GM12878 (cell line): ENCODE data around the gene SNX12. TPM values are rescaled to one million over a fixed set of nuclear protein-coding genes. Genes with fewer than 3 reads are reported as not detected.

Experiments
- ATAC-seq: fragments of 200-7000 bp; cut with Tn5 transposase; 3 replicates; pipeline ENCODE4 v1.9.1; 2020; ENCODE audit warnings: mild to moderate bottlenecking, moderate library complexity
- BruUV-seq: library from RNA; stranded (reverse); fragments of 400-500 nt; replicated peaks from 2 replicates; lab custom pipeline; 2021; lab: Mats Ljungman, UMichigan
- CTCF ChIA-PET: fragments of 300-600 bp; sonication (Branson Sonifier 250); formaldehyde crosslinking; extraction: SDS; loops from one replicate; lab custom pipeline; 2021; ENCODE audit warnings: inconsistent platforms; lab: Yijun Ruan, JAX
- POLR2A ChIA-PET: fragments of 350-600 bp; formaldehyde crosslinking; extraction: SDS; loops from one replicate; lab custom pipeline; 2021; ENCODE audit warnings: inconsistent platforms; lab: Charles Lee
- RAD21 ChIA-PET: fragments of 300-600 bp; sonication (Branson Sonifier 250); formaldehyde crosslinking; loops from one replicate; lab custom pipeline; 2023; ENCODE audit warnings: antibody characterized with exemption; ENCODE audit not compliant: unreplicated experiment; lab: Charles Lee
- SMC1A ChIA-PET: fragments of 300-600 bp; sonication (Branson Sonifier 250); formaldehyde crosslinking; loops from one replicate; lab custom pipeline; 2023; ENCODE audit not compliant: unreplicated experiment, uncharacterized antibody; lab: Charles Lee
- DNase-seq: peaks from one replicate; pipeline ENCODE4 v3.0.0-alpha.2; 2011; ENCODE audit warnings: low read depth, low spot score
- FAIRE-seq: peaks from 3 replicates; lab custom pipeline; 2011; peaks lifted over from hg19 to GRCh38; lab: Jason Lieb, UNC
- H2AFZ ChIP-seq: 2 replicates; pipeline ENCODE4 v1.6.0; 2011; ENCODE audit warnings: low read depth, low read length, control low read depth; ENCODE audit not compliant: control insufficient read depth
- H3K27ac ChIP-seq: 2 replicates; pipeline ENCODE4 v1.5.1; 2011; ENCODE audit warnings: control low read depth; ENCODE audit not compliant: control insufficient read depth, insufficient read depth
- H3K27me3 ChIP-seq, 2 experiments: replicated peaks in 1 of 2; 2 replicates each; pipeline versions ENCODE4 v1.6.0 to v1.6.1; 2011; ENCODE audit warnings: low read length in 1 of 2; ENCODE audit not compliant: control insufficient read depth in 2 of 2, insufficient read depth in 2 of 2
- H3K36me3 ChIP-seq, 2 experiments: 2 replicates each; pipeline ENCODE4 v1.5.1; 2011; ENCODE audit warnings: low read length in 1 of 2; ENCODE audit not compliant: control insufficient read depth in 2 of 2, insufficient read depth in 2 of 2
- H3K4me1 ChIP-seq: 2 replicates; pipeline ENCODE4 v1.6.1; 2011; ENCODE audit warnings: mild to moderate bottlenecking, low read length, moderate library complexity, mixed read lengths; ENCODE audit not compliant: control insufficient read depth, insufficient read depth
- H3K4me2 ChIP-seq: 2 replicates; pipeline ENCODE4 v1.6.0; 2011; ENCODE audit warnings: control low read depth; ENCODE audit not compliant: control insufficient read depth, insufficient read depth
- H3K4me3 ChIP-seq: fragments of 200-600 bp; sonication (generic); 2 replicates; pipeline ENCODE4 v1.5.1; 2016
- H3K79me2 ChIP-seq: 2 replicates; pipeline ENCODE4 v1.6.0; 2011; ENCODE audit warnings: low read length; ENCODE audit not compliant: control insufficient read depth, insufficient read depth
- H3K9ac ChIP-seq: 2 replicates; pipeline ENCODE4 v1.8.0; 2011; ENCODE audit warnings: low read length, control low read depth, mixed read lengths; ENCODE audit not compliant: control insufficient read depth, insufficient read depth
- H3K9me3 ChIP-seq: replicated peaks from 3 replicates; pipeline ENCODE4 v1.5.1; 2011; ENCODE audit warnings: mild to moderate bottlenecking, low read length; ENCODE audit not compliant: control insufficient read depth, insufficient read depth
- H4K20me1 ChIP-seq: 2 replicates; pipeline ENCODE4 v1.6.0; 2011; ENCODE audit not compliant: control insufficient read depth, insufficient read depth
- E2F8 ChIP-seq: fragments of 450-650 bp; IDR thresholded peaks from 2 replicates; pipeline ENCODE4 v1.6.1; 2018; ENCODE audit warnings: mild to moderate bottlenecking, low read depth, moderate library complexity; ENCODE audit not compliant: partially characterized antibody
- MAX ChIP-seq: IDR thresholded peaks from 2 replicates; pipeline ENCODE4 v1.6.1; 2012; ENCODE audit warnings: low read depth, low read length, improper control_type of control experiment
- NBN ChIP-seq: fragments of 450-650 bp; IDR thresholded peaks from 2 replicates; pipeline ENCODE4 v1.6.1; 2016
- NFYB ChIP-seq: IDR thresholded peaks from 2 replicates; pipeline ENCODE4 v1.6.1; 2011; ENCODE audit warnings: low read depth, mild to moderate bottlenecking, low read length, improper control_type of control experiment, moderate library complexity; ENCODE audit not compliant: insufficient read depth
- PBX3 ChIP-seq: IDR thresholded peaks from 2 replicates; pipeline ENCODE4 v1.6.1; 2011; ENCODE audit warnings: mild to moderate bottlenecking, low read depth, low read length, moderate library complexity; ENCODE audit not compliant: insufficient replicate concordance
- POLR2AphosphoS2 ChIP-seq: IDR thresholded peaks from 2 replicates; pipeline ENCODE4 v1.6.1; 2011; ENCODE audit warnings: low read depth, mild to moderate bottlenecking, low read length, improper control_type of control experiment, moderate library complexity
- RB1 ChIP-seq: fragments of 450-650 bp; formaldehyde crosslinking; IDR thresholded peaks from 2 replicates; pipeline ENCODE4 v1.6.1; 2017; ENCODE audit warnings: mild to moderate bottlenecking, borderline replicate concordance
- RCOR1 ChIP-seq: conservative IDR thresholded peaks from 2 replicates; pipeline ENCODE4 v1.6.1; 2012; ENCODE audit warnings: low read depth, low read length, improper control_type of control experiment
- SIN3A ChIP-seq: IDR thresholded peaks from 2 replicates; pipeline ENCODE4 v1.6.1; 2012; ENCODE audit warnings: low read depth, low read length, improper control_type of control experiment
- SP1 ChIP-seq: IDR thresholded peaks from one replicate; pipeline ENCODE4 v1.6.1; 2011; ENCODE audit warnings: low read depth, low read length
- SPI1 ChIP-seq: IDR thresholded peaks from 2 replicates; pipeline ENCODE4 v1.6.1; 2011; ENCODE audit warnings: low read depth, mild to moderate bottlenecking, low read length, moderate library complexity, borderline replicate concordance; ENCODE audit not compliant: insufficient read depth
- SRF ChIP-seq, 2 experiments: IDR thresholded peaks; 2 replicates each; pipeline ENCODE4 v1.6.1; 2011; ENCODE audit warnings: low read depth in 2 of 2, low read length in 2 of 2, mild to moderate bottlenecking in 1 of 2, moderate library complexity in 1 of 2
- SUPT20H ChIP-seq: IDR thresholded peaks from 2 replicates; pipeline ENCODE4 v1.6.1; 2011; ENCODE audit warnings: low read depth, mild to moderate bottlenecking, low read length, moderate library complexity, borderline replicate concordance; ENCODE audit not compliant: control insufficient read depth
- ZNF207 ChIP-seq: fragments of 450-650 bp; IDR thresholded peaks from 2 replicates; pipeline ENCODE4 v1.6.1; 2014; ENCODE audit warnings: antibody characterized with exemption, mild to moderate bottlenecking, borderline replicate concordance
- WGBS: methylation state at CpG from one replicate; pipeline ENCODE4 v1.1.6; 2016; ENCODE audit warnings: low lambda C conversion rate; ENCODE audit not compliant: insufficient replicate concordance, insufficient coverage; ENCODE audit errors: missing lambda C conversion rate; 5-methylcytosine and 5-hydroxymethylcytosine counted together
- in situ Hi-C: fragments of 300-500 bp; cut with MboI; formaldehyde crosslinking; loops from 9 replicates; pipeline ENCODE4 v1.14.3; 2018; ENCODE audit warnings: mixed read lengths
- intact Hi-C: fragments of 100-400 bp; cut with micrococcal nuclease; formaldehyde crosslinking; loops from one replicate; pipeline ENCODE4 v1.14.2; 2022; ENCODE audit not compliant: unreplicated experiment
- polyA plus RNA-seq, 11 experiments: library from polyadenylated mRNA; depleted of rRNA in 4 of 11; unstranded in 6 of 11; stranded (reverse) in 5 of 11; fragments of >200 nt; fragmentation: Nextera tagmentation in 4 of 11; fragmentation: Illumina TruSeq in 1 of 11; extraction: Ambion mirVana in 4 of 11; extraction: Trizol in 1 of 11; gene quantifications; 1 replicate in 1 of 11; 2 replicates in 10 of 11; pipeline versions ENCODE4 v1.2.1 to v1.2.3, GENCODE V29; 2011 to 2016; ENCODE audit warnings: inconsistent platforms in 2 of 11, missing spikeins in 2 of 11, low read depth in 1 of 11
- total RNA-seq, 4 experiments: library from RNA; depleted of rRNA in 3 of 4; stranded (reverse); fragments of >200 nt in 3 of 4; fragmentation: Illumina TruSeq in 1 of 4; extraction: Trizol in 1 of 4; gene quantifications; 2 replicates each; pipeline versions ENCODE4 v1.2.1 to v1.2.3, GENCODE V29; 2013 to 2021
- TF ChIP-seq, protein P1 (sequence below), 3 experiments: IDR thresholded peaks in 2 of 3; conservative IDR thresholded peaks in 1 of 3; 2 replicates each; pipeline ENCODE4 v1.5.1; 2011; ENCODE audit warnings: low read depth in 3 of 3, low read length in 3 of 3, mild to moderate bottlenecking in 3 of 3, control low read depth in 2 of 3, moderate library complexity in 2 of 3, inconsistent platforms in 1 of 3, mixed read lengths in 1 of 3; ENCODE audit not compliant: control insufficient read depth in 2 of 3, insufficient read depth in 1 of 3; ENCODE audit errors: extremely low read depth in 1 of 3

SNX12 gene
- total and polyA plus RNA-seq, 10 of the 15 experiments (the other 5 are each of a cell fraction or from before 2014, with no cell fraction given): 4.4 to 50.4 (median 34.2) TPM

- peak overlapping the region; percentile 42 for H3K4me3 ChIP-seq
- H3K4me2 ChIP-seq: peak overlapping the region; percentile 64; the same call in 1 of the 2 replicates
- H3K9ac ChIP-seq: peak overlapping the region; percentile 38; the same call in 1 of the 2 replicates
- peaks cover 3% of the 10 kb centered on the region; the same call in 1 of the 2 replicates for H3K4me1 ChIP-seq
- intact Hi-C loops: loop anchor here (1.0 kb wide), 1 partner anchor 26 kb away; no protein-coding TSS in a partner anchor
- BruUV-seq: no TSS peak
- SMC1A ChIA-PET: interaction anchor here (0.9 to 6.2 kb wide), 4 partner anchors 8 to 79 kb away, joined by 5 to 46 read pairs (median 31); partner anchors contain the start of genes IL2RG and MED12
- no peaks in the 10 kb centered on the region for H3K27me3 ChIP-seq
- in situ Hi-C loops: no loop called here
- peak; percentile 76 for ATAC-seq
- H4K20me1 ChIP-seq: no peaks in the 10 kb centered on the region
- DNase-seq: no peak
- peak overlapping the region; percentile 61 for H3K27ac ChIP-seq
- RAD21 ChIA-PET: interaction anchor here (0.6 to 3.3 kb wide), 5 partner anchors 8 to 185 kb away, joined by 3 to 28 read pairs (median 7); partner anchors contain the start of genes IL2RG and MED12
- H3K79me2 ChIP-seq: peaks cover 6% of the 10 kb centered on the region; the same call in 1 of the 2 replicates
- peak; percentile 84 for FAIRE-seq
- H2AFZ ChIP-seq: no peak overlapping the region
- CTCF ChIA-PET: interaction anchor here (1.3 to 5.2 kb wide), 4 partner anchors 9 to 105 kb away, joined by 5 to 82 read pairs (median 44); partner anchors contain the start of gene IL2RG
- H3K36me3 ChIP-seq: no peaks in the 10 kb centered on the region
- POLR2A ChIA-PET: interaction anchor here (0.6 to 5.8 kb wide), 5 partner anchors 9 to 151 kb away, joined by 3 to 60 read pairs (median 4); partner anchors contain the start of genes IL2RG, MED12 and ZMYM3
- 6% methylated on average over 8 of the region's 10 CpGs for WGBS
- H3K9me3 ChIP-seq: no peaks in the 10 kb centered on the region; the same call in 2 of the 3 replicates
- TF ChIP-seq SP1 (no peak), NBN (0 out of 2 replicates have a peak, but pooled peaks have one; percentile 63), SUPT20H (no peak), MAX (no peak), SPI1 (no peak), POLR2AphosphoS2 (no peak), SIN3A (no peak), RB1 (no peak), SRF (IDR thresholded peaks at IDR 0.05; ENCODE audit: low read depth in 2 of 2, low read length in 2 of 2) (no peak), E2F8 (no peak), ZNF207 (no peak), NFYB (no peak), PBX3 (no peak), RCOR1 (no peak)
- TF ChIP-seq, protein P1, sequence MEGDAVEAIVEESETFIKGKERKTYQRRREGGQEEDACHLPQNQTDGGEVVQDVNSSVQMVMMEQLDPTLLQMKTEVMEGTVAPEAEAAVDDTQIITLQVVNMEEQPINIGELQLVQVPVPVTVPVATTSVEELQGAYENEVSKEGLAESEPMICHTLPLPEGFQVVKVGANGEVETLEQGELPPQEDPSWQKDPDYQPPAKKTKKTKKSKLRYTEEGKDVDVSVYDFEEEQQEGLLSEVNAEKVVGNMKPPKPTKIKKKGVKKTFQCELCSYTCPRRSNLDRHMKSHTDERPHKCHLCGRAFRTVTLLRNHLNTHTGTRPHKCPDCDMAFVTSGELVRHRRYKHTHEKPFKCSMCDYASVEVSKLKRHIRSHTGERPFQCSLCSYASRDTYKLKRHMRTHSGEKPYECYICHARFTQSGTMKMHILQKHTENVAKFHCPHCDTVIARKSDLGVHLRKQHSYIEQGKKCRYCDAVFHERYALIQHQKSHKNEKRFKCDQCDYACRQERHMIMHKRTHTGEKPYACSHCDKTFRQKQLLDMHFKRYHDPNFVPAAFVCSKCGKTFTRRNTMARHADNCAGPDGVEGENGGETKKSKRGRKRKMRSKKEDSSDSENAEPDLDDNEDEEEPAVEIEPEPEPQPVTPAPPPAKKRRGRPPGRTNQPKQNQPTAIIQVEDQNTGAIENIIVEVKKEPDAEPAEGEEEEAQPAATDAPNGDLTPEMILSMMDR (IDR thresholded peaks at IDR 0.05 in 2 of 3, conservative IDR thresholded peaks at IDR 0.05 in 1 of 3; ENCODE audit: control insufficient read depth in 2 of 3, extremely low read depth in 1 of 3, insufficient read depth in 1 of 3, low read depth in 3 of 3, low read length in 3 of 3): no peak
These were observed 35.2 kb upstream of the SNX12 start for GRCh38 chrX:71103110-71103983.
